ENCODE results near the gene NEURL1B.

NEURL1B gene

GRCh38 chr5:172630082-172630481 lies 11.0 kb upstream of the NEURL1B start:
- Histone ChIP-seq H3K4me3 (replicated peaks; ENCODE audit: insufficient read depth, low read length) (no peak overlapping the region), H3K27ac (replicated peaks) (no peak overlapping the region), H3K27me3 (ENCODE audit: insufficient read depth, poor library complexity, severe bottlenecking) (no peaks in the 10 kb centered on the region)
- DNase-seq (ENCODE audit: low read depth in 1 of 2, low spot score in 1 of 2), result no peak
- TF ChIP-seq POLR2AphosphoS5 (IDR thresholded peaks at IDR 0.05; ENCODE audit: low read depth) (no peak), GABPA (IDR thresholded peaks at IDR 0.05; ENCODE audit: low read depth) (no peak), SPI1 (IDR thresholded peaks at IDR 0.05; ENCODE audit: borderline replicate concordance, low read depth) (no peak)
- TF ChIP-seq, protein P1, sequence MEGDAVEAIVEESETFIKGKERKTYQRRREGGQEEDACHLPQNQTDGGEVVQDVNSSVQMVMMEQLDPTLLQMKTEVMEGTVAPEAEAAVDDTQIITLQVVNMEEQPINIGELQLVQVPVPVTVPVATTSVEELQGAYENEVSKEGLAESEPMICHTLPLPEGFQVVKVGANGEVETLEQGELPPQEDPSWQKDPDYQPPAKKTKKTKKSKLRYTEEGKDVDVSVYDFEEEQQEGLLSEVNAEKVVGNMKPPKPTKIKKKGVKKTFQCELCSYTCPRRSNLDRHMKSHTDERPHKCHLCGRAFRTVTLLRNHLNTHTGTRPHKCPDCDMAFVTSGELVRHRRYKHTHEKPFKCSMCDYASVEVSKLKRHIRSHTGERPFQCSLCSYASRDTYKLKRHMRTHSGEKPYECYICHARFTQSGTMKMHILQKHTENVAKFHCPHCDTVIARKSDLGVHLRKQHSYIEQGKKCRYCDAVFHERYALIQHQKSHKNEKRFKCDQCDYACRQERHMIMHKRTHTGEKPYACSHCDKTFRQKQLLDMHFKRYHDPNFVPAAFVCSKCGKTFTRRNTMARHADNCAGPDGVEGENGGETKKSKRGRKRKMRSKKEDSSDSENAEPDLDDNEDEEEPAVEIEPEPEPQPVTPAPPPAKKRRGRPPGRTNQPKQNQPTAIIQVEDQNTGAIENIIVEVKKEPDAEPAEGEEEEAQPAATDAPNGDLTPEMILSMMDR (IDR thresholded peaks at IDR 0.05; ENCODE audit: insufficient read depth, low read length), result no peak
- TF ChIP-seq, protein P2, sequence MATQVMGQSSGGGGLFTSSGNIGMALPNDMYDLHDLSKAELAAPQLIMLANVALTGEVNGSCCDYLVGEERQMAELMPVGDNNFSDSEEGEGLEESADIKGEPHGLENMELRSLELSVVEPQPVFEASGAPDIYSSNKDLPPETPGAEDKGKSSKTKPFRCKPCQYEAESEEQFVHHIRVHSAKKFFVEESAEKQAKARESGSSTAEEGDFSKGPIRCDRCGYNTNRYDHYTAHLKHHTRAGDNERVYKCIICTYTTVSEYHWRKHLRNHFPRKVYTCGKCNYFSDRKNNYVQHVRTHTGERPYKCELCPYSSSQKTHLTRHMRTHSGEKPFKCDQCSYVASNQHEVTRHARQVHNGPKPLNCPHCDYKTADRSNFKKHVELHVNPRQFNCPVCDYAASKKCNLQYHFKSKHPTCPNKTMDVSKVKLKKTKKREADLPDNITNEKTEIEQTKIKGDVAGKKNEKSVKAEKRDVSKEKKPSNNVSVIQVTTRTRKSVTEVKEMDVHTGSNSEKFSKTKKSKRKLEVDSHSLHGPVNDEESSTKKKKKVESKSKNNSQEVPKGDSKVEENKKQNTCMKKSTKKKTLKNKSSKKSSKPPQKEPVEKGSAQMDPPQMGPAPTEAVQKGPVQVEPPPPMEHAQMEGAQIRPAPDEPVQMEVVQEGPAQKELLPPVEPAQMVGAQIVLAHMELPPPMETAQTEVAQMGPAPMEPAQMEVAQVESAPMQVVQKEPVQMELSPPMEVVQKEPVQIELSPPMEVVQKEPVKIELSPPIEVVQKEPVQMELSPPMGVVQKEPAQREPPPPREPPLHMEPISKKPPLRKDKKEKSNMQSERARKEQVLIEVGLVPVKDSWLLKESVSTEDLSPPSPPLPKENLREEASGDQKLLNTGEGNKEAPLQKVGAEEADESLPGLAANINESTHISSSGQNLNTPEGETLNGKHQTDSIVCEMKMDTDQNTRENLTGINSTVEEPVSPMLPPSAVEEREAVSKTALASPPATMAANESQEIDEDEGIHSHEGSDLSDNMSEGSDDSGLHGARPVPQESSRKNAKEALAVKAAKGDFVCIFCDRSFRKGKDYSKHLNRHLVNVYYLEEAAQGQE (IDR thresholded peaks at IDR 0.05; ENCODE audit: insufficient replicate concordance, low read depth), result no peak

GRCh38 chr5:172630482-172630881 lies 10.6 kb upstream of the NEURL1B start:
- Histone ChIP-seq H3K27ac (replicated peaks) (no peak overlapping the region), H3K4me3 (replicated peaks; ENCODE audit: insufficient read depth, low read length) (no peak overlapping the region), H3K27me3 (ENCODE audit: insufficient read depth, poor library complexity, severe bottlenecking) (no peaks in the 10 kb centered on the region)
- TF ChIP-seq SPI1 (IDR thresholded peaks at IDR 0.05; ENCODE audit: borderline replicate concordance, low read depth) (no peak), POLR2AphosphoS5 (IDR thresholded peaks at IDR 0.05; ENCODE audit: low read depth) (no peak), GABPA (IDR thresholded peaks at IDR 0.05; ENCODE audit: low read depth) (no peak)
- TF ChIP-seq, protein P1 (IDR thresholded peaks at IDR 0.05; ENCODE audit: insufficient read depth, low read length), result no peak
- TF ChIP-seq, protein P2 (IDR thresholded peaks at IDR 0.05; ENCODE audit: insufficient replicate concordance, low read depth), result no peak
- no peak for DNase-seq (ENCODE audit: low read depth in 1 of 2, low spot score in 1 of 2)

DNA sequence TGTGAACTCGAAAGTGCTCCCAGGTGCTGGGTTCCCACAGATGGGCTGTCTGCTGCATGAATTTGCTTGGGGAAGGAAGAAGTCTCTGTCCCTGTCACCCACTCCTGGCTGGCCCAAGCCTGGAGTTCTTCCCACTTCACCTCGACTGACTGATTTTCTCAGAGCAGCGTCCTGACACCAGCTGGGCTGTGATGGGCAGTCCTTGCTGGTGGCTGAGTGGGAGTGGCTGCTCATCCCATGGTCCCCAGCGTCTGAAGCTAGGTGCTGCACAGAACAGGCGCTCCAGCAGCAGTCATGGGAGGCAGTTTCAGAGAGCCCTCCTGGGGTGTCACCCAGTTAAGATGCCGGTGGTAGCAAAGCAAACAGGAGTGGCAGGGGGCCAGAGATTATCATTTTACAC lies 10.1 kb upstream of the NEURL1B start:
- Histone ChIP-seq H3K4me3 (replicated peaks; ENCODE audit: insufficient read depth, low read length) (no peak overlapping the region), H3K27ac (replicated peaks) (no peak overlapping the region), H3K27me3 (ENCODE audit: insufficient read depth, poor library complexity, severe bottlenecking) (no peaks in the 10 kb centered on the region)
- no peak for DNase-seq (ENCODE audit: low read depth in 1 of 2, low spot score in 1 of 2)
- TF ChIP-seq, protein P2 (IDR thresholded peaks at IDR 0.05; ENCODE audit: insufficient replicate concordance, low read depth), result no peak
- TF ChIP-seq POLR2AphosphoS5 (IDR thresholded peaks at IDR 0.05; ENCODE audit: low read depth) (no peak), SPI1 (IDR thresholded peaks at IDR 0.05; ENCODE audit: borderline replicate concordance, low read depth) (no peak), GABPA (IDR thresholded peaks at IDR 0.05; ENCODE audit: low read depth) (no peak)
- TF ChIP-seq, protein P1 (IDR thresholded peaks at IDR 0.05; ENCODE audit: insufficient read depth, low read length), result no peak

Data from HL-60 (cell line).